GM18867 (cell line): ENCODE results near the gene AJAP1.

ENCODE experiments used
- ATAC-seq: cut with Tn5 transposase; IDR thresholded peaks from one replicate; pipeline ENCODE4 v1.9.1; 2021; ENCODE audit warnings: mild to moderate bottlenecking, moderate library complexity; ENCODE audit not compliant: unreplicated experiment

The AJAP1 gene

GRCh38 chr1:4729090-4729471 is 74.7 kb downstream of the AJAP1 start:
- ATAC-seq: no peak

DNA sequence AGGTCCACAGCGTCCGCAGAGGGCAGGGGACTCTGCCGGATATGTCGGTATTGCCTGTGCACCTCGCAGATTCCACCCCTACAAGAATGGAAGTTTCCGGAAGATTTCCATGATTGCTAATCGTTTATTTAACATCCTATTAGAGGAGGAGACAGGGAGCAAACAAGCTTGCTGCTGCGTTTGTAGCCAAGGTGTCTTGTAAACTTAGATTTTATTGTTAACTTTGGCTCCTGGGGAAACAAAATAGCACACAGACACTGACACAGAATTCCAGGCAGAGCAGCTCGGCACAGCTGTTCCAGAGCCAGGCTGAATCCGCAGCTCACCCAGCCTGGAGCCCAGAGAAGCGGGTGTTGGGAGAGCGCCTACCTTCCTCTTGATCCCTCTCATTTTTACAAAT is 75.7 kb downstream of the AJAP1 start:
- ATAC-seq: no peak

DNA sequence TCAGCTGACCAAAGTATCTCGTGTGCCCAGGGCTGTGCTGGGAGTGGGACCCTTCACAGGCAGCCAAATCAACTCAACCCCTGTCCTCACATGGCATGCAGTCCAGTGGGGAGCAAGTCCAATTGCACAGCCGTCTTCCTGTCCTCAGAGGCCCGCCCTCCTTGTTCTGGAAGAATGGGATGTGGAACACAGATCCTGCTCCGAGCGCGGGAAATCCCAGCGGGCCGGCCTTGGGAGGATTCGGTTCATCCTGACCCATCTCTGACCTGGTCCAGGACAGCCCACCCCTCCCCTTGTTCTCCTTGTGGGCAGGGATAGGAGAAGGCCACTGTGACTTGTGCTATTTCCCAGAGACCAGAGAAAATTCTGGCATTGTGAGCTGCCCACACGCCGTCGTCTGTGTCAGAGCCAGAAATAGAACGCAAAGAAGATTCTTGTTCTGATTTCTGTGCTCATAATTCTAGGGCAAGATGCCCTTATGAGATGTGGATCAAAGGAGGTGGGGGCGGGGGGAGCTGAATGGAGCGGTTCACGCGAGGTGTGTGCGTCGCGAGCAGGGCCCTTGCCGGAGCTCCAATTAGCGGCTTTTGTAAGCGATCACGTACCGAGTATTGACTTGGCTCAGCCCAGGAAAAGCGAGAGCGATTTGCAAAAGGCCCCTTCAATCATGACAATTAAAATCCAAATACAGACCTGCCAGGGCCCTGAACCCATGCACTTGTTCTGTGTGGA is 79.2 kb downstream of the AJAP1 start:
- ATAC-seq: no peak

GRCh38 chr1:4734219-4734618 is 79.8 kb downstream of the AJAP1 start:
- no peak for ATAC-seq

- no peak for ATAC-seq
Observed at GRCh38 chr1:4734791-4735190, 80.4 kb downstream of the AJAP1 start.

GRCh38 chr1:4736254-4736653 is 81.8 kb downstream of the AJAP1 start:
- ATAC-seq: no peak

DNA sequence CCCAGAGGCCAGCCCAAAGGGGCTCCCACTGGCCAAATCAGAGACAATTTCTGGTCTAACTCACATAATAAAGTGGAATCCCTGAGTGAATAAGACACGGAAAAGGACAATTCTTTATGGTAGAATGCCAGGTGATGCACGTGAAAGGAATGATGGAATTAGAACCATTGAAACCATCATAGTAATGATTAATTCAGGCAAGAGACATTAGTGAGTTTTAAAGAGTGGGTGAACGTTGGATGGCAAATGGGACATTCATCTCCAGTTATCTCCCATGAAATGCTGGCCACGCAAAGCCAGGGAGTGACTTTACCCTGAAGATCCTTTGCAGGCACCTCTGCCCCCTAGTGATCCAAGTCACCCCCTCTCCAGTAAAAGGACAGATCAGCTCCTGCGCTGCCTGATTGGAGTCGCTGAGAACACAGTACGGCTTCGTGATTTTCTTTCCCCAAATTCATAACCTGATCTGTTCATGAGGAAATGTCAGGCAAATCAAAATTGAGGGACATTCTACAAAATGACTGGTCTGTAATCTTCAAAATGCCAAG is 87.5 kb downstream of the AJAP1 start:
- ATAC-seq: no peak

DNA sequence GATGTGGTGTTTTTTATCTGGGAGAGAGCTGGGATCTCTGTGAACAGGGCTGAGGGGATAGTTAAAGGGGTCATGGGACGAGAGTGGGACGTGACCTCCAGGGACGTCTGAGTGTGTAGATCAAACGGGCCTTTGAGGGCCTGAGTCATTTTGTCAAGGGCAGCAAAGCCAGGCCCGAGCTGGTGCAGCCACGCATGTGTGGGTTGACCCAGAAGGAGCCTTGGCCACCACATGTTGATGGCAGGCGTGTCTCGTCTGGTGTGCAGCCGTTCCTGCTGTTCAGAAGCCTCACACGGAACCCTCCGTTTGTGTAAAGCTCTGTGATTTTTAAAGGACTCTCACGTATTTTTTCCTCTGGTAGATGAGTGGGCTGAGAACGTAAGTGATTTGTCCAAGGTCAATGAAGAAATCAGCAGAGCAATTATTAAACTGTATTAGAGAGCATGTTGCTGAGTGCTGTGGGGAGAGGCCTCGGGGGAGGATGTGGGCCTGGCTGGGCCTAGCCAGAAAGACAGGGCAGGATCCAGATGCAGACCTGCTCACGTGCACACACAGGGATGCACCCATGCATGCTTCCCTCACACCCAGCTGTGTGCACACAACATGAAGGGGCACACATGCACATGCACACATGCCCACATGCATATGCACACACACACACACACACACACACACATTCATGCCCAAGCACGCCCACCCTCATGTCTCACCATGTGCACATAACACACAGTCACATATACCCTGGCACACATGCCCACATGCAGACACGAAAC is 89.8 kb downstream of the AJAP1 start:
- no peak for ATAC-seq

GRCh38 chr1:4745560-4745959 is 91.2 kb downstream of the AJAP1 start:
- no peak for ATAC-seq

GRCh38 chr1:4749406-4749805 is 95.0 kb downstream of the AJAP1 start:
- no peak for ATAC-seq

DNA sequence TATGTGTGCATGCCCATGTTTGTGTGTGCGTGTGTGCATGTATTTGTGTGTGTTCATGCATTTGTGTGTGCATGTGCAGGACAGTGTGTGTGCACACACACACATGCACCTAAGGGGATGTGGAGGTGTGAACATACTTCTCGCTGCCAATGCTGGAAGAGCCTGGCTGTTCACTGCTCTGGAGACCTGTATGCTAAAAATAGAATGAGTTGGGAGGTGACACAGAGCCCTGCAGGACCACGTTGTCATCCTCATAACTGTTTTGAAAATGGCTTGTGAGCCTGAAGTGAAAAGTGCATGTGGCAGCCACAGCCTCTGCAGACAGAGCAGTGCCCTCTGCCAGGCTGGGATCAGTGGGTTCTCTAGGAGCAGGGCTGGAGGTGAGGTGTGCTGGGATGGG is 95.8 kb downstream of the AJAP1 start:
- no peak for ATAC-seq

DNA sequence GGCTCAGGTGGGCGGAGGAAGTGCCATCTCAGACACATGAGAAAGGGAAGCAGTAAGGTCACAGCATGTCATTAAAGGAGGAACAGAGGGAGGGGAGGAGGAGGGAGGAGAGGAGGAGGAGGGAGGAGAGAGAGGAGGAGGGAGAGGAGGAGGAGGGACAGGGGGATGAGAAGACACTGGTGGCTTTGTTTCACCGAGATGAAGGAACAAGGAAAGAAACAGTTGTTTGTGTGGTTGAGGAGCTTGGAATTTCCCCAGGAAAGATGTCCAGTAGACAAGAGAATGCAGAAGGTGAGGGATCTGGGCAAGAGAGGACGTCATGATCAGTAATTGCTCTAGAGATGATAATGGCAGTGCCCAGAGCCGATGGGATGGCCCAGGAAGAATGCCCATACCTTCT is 97.7 kb downstream of the AJAP1 start:
- ATAC-seq: no peak

DNA sequence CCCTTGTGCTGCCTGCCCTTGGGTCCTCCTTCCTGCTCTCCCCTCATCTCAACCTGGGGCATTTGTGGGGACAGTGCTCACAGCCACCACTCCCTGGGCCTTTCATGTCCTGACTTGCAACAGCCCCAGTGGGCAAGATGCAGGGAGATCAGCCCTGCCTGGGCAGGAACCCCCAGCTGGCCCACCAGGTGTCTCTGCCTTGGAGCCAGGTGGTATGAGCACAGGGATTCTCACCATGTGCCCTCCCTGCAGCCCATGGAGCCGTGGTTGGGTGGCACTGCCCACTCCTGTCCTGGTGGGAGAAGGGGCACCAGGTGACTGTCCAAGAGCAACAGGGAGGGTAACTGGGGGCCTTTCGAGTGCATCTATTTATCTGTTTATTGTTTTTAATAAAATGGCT is 100.4 kb downstream of the AJAP1 start:
- no peak for ATAC-seq

GRCh38 chr1:4755301-4755845 is 101.0 kb downstream of the AJAP1 start:
- ATAC-seq: no peak

DNA sequence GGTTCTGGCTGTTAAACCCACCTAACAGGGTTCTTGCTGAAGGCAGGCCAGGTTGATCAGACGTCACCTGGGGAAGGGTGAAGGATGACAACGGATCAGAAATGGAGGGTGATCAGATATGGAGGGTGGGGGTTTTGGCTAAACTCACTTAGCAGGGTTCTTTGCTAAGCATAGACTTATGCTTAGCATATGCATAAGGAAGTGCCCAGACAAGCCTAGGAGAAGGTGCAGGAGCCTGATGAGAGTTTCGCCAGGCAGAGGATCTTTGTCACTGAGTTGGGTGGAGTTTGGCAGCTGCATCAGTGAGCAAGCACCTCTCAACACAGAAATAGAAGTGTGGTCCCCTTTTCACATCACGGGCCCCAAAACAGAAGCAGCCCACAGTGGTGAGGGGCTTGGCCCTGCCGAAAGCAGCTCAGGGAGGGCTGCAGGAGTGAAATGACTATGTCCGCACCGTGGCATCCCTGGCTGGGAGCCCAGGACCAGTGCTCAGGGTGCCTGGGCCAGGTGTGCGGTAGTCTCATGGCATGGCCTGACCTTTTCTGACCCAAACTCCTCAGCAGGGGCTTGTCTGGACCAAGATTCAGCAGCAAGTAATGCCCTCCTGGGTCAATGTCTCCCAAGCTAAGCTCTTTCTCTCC is 101.6 kb downstream of the AJAP1 start:
- ATAC-seq: no peak

GRCh38 chr1:4756851-4757580 is 102.6 kb downstream of the AJAP1 start:
- ATAC-seq: no peak

DNA sequence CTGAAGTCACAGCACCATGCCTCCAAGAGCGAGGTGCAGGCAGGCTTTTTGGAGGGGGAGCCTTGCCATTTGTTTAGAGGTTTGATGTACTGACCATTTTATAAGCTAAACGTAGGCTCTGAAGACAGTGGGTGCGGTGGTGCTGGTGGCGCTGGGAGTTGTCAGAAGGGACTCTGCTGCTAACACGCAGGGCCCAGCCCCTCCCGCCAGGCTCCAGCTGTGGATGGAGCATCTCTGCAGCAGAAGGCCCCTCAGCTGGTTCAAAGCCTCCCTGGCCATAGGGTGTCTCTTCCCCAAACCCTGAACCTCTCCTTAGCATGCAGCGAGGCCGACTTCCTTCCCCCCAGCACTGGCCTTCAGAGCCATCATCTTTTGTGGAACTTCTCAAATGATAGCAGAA is 105.3 kb downstream of the AJAP1 start:
- ATAC-seq: no peak

DNA sequence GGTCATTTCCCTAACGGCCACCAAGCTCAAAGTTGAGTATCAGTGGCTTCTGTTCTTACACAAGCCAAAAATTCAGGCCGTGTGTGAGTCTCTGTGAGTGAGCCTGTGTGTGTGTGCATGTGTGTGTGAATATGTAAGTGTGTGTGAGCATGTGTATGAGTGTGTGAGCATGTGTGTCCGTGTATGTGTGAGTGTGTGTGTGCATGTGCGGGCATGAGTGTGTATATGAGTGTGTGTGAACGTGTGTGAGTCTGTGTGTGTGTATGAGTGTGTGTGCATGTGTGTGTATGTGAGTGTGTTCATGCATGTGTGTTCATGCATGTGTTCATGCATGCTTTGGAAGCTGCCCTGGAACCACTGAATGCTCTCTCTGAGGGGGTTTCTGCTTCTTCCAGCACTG is 105.7 kb downstream of the AJAP1 start:
- no peak for ATAC-seq

DNA sequence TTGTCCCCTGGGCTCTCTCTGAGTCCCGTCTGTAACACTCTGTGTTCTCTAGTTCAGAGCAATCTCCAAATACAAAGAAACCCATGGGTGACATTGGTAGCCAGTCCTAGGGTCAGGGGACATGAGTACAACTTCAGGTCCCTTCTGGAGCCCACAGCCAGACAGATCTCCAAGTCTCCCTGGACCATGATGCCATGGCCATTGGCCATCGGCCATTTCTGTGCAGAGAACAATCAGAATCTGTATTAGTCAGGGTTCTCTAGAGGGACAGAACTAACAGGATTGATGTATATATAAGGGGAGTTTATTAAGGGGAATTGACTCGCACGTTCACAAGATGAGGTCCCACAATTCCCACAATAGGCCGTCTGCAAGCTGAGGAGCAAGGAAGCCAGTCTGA is 106.9 kb downstream of the AJAP1 start:
- no peak for ATAC-seq

DNA sequence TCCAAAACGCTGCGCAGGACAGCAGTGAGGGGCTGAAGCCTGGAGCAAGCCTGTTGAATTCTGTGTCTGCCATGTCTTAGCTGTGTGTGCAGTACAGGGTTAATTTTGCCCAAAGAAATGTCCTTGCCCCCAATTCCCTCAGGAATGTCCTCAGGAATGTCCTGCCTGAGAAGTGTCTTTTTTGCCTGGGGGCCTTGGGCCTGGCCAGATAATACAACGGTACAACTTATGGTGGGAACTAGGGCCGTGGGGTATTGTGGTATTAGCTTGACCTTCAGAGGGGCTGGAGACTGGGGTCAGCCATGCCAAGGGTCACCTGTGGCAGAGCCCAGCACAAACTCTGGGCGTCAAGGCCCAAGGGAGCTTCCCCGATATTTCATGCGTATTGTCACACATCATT is 107.7 kb downstream of the AJAP1 start:
- no peak for ATAC-seq

DNA sequence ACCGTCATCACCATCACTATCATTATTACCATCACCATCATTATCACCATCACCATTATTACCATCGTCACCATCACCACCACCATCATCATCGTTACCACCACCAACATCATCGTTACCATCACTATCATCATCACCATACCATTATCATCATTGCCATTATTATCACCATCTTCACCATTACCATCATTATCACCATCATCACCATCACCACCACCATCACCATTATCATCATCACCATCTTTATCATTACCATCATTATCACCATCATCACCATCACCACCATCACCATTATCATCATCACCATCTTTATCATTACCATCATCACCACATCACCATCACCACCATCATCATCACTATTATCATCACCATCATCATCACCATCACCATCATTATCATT is 112.9 kb downstream of the AJAP1 start:
- ATAC-seq: no peak
